ENCODE measurements around the gene ZNF747.
"Not testable (repeated sequence)": the region's sequence is repeated elsewhere in the genome, so short reads cannot be mapped to it uniquely, and the experiment has no call there.

Gene ZNF747

DNA sequence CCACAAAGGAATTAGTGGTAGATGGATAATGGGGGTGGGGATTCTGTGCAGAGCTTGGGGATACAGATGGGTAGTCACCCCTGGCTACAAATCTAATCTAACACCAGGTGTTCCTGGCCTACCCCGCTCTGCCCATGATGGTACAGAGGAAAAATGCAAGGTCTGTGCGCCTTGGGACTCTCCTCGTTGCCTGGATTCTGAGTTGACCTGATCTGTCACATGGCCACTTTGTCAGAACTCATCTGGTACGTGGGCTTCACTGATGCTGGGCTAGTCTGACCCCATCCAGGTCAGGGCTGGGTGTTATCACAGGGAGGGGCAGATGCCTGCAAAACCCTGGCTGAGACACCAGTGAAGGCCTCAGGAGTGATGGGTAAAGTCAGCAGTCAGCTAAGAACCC is 18.3 kb upstream of the ZNF747 start:
- Histone ChIP-seq H3K9me3 (no peaks in the 10 kb centered on the region), H3K4me3 (no peak overlapping the region), H3K36me3 (replicated peaks) (peaks cover 24% of the 10 kb centered on the region), H3K4me1 (peaks cover 2% of the 10 kb centered on the region; the same call in 1 of the 2 replicates), H3K27me3 (ENCODE audit: low read depth) (no peaks in the 10 kb centered on the region)
- in situ Hi-C loops (cut with MboI; ENCODE audit: low sequenced_read_pairs) = no loop called here
- DNase-seq (ENCODE audit: low spot score in 2 of 2) = no peak

DNA sequence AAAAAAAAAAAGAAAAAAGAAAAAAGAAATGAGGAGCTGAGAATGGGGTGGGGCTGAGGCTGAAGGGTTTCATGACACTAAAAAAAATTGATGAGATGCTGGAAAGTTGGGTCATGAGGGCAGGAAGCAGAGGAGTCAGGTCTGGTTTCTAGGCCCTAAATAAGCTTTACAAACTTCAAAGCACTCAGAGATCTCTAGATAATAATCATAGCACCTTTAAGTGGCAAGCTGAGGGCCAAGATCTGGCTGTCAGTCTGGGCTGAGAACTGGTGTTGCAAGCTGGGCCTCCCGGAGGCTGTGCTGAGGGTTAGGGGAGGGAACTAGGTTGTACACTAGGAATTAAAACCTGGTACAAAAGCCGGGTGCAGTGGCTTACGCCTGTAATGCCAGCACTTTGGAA is 17.1 kb upstream of the ZNF747 start:
- H3K4me3 ChIP-seq = no peak overlapping the region
- H3K27me3 ChIP-seq (ENCODE audit: low read depth) = no peaks in the 10 kb centered on the region
- in situ Hi-C loops (cut with MboI; ENCODE audit: low sequenced_read_pairs) = no loop called here
- DNase-seq (ENCODE audit: low spot score in 2 of 2) = no peak
- H3K36me3 ChIP-seq (replicated peaks) = peaks cover 24% of the 10 kb centered on the region
- no peaks in the 10 kb centered on the region for H3K9me3 ChIP-seq
- no peaks in the 10 kb centered on the region; the same call in 1 of the 2 replicates for H3K4me1 ChIP-seq

DNA sequence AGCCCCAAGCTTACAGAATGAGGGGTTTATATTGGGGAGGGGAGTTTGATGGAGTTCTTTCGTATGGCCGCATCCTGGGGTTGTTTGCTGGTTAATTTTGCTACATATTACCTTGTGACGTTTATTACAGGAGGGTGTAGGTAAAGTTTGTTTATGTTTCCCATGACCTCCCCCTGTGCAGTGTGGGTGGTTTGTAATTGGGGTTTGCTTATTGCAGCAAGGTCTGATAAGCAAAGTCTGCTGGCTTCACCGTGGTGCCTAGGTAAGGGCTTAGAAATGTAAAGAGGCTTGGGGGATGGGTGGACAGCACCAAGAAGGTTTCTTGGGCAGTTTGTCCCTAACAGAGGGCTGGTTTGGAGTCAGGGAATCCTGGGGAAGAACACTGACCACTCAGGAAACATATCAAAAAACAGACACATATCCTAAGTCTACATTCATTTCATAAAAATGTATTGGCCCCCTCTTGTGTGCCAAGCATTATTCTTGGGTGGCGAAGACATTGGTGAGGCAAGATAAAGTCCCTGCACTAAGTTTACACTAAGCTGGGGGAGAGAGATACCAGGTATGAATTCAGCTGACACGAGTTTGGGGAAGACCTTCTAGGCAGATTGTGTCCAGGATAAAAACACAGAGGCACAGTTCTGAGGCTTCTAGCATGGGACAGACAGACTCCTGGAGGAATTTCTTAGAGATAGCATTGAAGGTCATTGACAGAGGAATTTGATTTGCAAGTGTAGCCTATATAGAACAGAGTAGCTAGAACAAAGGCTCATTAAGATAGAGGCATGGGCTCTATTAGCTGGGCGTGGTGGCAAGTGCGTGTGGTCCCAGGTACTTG is 14.0 kb upstream of the ZNF747 start:
- Histone ChIP-seq H3K4me3 (no peak overlapping the region), H3K4me1 (no peaks in the 10 kb centered on the region; the same call in 1 of the 2 replicates), H3K36me3 (replicated peaks) (peaks cover under 1% of the 10 kb centered on the region; the same call in 1 of the 2 replicates), H3K27me3 (ENCODE audit: low read depth) (no peaks in the 10 kb centered on the region), H3K9me3 (no peaks in the 10 kb centered on the region)
- no peak for DNase-seq (ENCODE audit: low spot score in 2 of 2)
- in situ Hi-C loops (cut with MboI; ENCODE audit: low sequenced_read_pairs) = no loop called here

DNA sequence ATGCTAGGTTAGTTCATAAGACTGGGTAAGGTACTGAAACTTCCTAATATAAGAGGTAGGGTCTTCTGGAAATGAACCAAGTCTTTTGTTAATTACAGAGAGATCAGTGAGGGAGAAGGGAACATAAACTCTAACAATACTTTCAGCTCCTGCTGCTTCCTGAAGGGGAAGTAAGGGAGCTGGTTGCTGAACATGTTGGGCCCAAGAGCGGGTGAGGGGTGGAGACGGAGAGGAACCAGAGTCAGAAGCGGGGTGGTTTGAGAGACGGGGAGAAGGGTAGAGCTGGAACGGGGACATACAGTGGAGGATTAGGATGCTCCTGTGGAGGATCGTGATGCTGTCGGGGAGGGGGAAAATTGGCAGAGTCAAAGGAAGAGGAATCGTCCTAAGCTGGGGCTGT is 11.5 kb upstream of the ZNF747 start:
- in situ Hi-C loops (cut with MboI; ENCODE audit: low sequenced_read_pairs) = no loop called here
- no peak for DNase-seq (ENCODE audit: low spot score in 2 of 2)
- Histone ChIP-seq H3K4me3 (no peak overlapping the region), H3K9me3 (no peaks in the 10 kb centered on the region), H3K36me3 (replicated peaks) (no peaks in the 10 kb centered on the region), H3K27me3 (ENCODE audit: low read depth) (no peaks in the 10 kb centered on the region), H3K4me1 (no peaks in the 10 kb centered on the region; the same call in 1 of the 2 replicates)

DNA sequence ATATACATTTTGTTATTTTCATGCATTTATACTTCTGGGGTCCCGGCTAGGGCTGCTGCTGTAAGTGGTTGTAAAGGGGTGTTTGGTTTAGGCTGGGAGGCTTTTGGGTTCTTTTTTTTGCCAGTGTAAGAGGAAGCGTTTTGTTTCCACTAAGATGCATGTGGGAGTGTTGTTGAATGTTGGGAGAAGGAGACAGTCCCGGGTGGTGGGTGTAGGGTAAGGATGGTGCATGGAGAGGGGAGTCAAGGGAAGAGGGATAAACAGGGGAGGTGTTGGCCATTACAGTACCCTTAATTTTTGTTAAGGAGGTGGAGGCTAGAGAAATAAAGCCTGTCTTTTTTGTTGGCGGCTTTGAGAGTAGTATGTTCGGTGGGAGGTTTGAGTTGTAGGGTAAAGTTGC is 8.4 kb upstream of the ZNF747 start:
- H3K36me3 ChIP-seq (replicated peaks) = no peaks in the 10 kb centered on the region
- in situ Hi-C loops (cut with MboI; ENCODE audit: low sequenced_read_pairs) = no loop called here

DNA sequence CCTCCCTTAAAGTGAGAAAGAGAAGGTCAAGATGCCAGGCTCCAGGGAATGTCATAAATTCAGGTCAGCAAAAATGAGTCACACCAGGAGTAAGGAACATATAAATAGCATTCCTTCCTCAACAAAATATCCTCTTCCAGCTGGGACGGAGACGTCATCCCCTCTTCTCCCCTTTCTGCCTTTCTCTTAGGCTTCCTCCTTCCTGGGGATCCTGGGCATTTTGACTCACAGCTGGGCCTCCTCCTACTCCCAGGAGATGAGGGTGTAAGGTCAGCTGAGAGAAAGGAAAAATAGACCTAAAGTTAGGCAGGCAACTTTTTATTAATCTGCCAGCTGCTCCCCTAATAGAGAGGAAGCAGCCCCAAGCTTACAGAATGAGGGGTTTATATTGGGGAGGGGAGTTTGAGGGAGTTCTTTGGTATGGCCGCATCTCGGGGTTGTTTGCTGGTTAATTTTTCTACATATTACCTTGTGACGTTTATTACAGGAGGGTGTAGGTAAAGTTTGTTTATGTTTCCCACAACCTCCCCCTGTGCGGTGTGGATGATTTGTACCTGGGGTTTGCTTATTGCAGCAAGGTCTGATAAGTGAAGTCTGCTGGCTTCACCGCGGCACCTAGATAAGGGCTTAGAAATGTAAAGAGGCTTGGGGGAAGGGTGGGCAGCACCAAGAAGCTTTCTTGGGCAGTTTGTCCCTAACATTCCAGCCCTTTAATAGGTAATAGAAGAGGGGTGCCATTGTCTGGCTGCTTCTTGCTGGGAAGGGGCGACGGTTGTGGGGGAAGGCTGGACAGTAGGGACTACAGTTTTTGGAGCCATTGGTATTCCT is 7.1 kb upstream of the ZNF747 start:
- H3K27me3 ChIP-seq (ENCODE audit: low read depth) = no peaks in the 10 kb centered on the region
- H3K9me3 ChIP-seq = no peaks in the 10 kb centered on the region
- H3K36me3 ChIP-seq (replicated peaks) = no peaks in the 10 kb centered on the region; the same call in 1 of the 2 replicates
- DNase-seq (ENCODE audit: low spot score in 2 of 2) = no peak
- no peak overlapping the region for H3K4me3 ChIP-seq
- in situ Hi-C loops (cut with MboI; ENCODE audit: low sequenced_read_pairs) = no loop called here
- no peaks in the 10 kb centered on the region for H3K4me1 ChIP-seq

More for the DNA sequence above, 8.4 kb upstream of the ZNF747 start:
- no peaks in the 10 kb centered on the region for H3K9me3 ChIP-seq
- DNase-seq (ENCODE audit: low spot score in 2 of 2) = no peak
- H3K4me1 ChIP-seq = no peaks in the 10 kb centered on the region
- H3K27me3 ChIP-seq (ENCODE audit: low read depth) = no peaks in the 10 kb centered on the region
- no peak overlapping the region for H3K4me3 ChIP-seq

DNA sequence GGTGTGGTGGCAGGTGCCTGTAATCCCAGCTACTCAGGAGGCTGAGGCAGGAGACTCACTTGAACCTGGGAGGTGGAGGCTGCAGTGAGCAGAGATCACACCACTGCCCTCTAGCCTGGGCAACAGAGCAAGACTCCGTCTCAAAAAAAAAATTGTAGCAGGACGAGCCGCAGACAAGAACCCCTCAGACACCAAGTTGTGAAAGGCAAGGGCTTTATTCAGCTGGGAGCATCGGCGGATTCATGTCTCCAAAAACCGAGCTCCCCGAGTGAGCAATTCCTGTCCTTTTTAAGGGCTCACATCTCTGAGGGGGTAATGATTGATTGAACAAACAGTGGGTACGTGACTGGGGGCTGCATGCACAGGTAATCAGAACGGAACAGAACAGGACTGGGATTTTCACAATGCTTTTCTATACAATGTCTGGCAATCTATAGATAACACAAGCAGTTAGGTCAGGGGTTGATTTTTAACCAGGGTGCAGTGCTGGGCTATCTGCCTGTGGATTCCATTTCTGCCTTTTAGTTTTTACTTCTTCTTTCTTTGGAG is 6.3 kb upstream of the ZNF747 start:
- in situ Hi-C loops (cut with MboI; ENCODE audit: low sequenced_read_pairs); H3K4me3 ChIP-seq; H3K4me1 ChIP-seq; H3K9me3 ChIP-seq; DNase-seq (ENCODE audit: low spot score in 2 of 2); H3K27me3 ChIP-seq (ENCODE audit: low read depth); H3K36me3 ChIP-seq (replicated peaks): not testable (repeated sequence)

DNA sequence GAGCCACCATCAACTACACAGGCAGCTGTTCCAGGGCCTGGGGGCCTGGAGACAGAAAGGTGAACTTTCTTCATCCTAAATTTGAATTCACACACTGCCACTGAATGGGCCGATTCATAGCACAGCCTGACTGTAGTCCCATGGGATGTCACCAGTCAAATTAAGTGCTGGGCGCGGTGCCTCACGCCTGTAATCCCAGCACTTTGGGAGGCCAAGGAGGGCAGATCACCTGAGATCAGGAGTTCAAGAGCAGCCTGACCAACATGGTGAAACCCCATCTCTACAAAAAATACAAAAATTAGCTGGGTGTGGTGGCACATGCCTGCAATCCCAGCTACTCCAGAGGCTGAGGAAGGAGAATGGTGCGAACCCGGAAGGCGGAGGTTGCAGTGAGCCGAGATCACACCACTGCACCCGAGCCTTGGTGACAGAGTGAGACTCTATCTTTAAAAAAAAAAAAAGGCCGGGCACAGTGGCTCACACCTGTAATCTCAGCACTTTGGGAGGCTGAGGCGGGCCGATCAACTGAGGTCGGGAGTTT is 5.4 kb upstream of the ZNF747 start:
- in situ Hi-C loops (cut with MboI; ENCODE audit: low sequenced_read_pairs); DNase-seq (ENCODE audit: low spot score in 2 of 2); H3K36me3 ChIP-seq (replicated peaks): not testable (repeated sequence)

DNA sequence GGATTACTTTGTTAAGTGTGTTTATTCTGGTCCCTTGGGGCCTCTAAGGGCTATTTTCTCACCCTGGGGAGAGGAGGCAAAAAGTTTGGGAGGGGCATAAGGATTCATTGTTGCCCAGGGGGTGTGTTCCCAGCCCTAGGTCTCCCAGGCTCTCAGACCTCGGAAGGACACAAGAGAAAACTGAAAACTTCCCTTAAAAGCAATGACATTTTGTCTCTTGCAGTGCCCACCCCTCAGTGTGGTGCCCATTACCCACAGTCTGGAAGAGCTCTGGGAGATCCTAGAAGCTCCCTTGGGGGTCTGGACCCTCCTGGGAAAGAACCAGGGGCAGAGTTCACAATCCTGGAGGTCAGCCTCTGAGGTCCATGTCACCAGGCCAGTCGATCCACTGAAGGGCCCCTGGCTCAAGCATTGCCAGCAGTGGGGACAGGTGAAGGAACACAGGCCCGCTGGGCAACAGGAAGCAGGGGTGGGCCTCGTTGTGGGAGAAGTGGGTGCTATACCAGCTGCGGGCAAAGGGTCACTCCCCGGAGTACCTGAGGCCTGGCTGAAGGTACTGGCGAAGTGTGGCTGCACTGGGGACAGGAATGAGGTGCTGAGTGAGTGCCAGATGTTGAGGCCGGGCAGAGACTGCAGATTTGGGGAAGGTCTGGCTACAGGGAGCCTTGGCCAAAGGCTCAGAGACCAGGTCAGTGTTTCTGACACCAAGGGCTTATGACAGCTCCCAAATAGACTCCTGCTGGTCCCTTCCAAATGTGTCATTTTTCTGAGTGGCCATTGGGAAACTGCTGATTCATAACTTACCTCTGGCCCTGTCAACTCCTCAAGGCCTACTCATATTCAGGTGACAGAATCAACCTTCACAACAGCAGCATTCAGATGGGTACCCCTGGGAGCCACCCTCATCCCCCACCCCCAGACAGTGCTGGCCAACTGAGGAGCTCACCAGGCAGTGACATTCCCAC is 4.6 kb upstream of the ZNF747 start:
- no peaks in the 10 kb centered on the region; the same call in 1 of the 2 replicates for H3K36me3 ChIP-seq (replicated peaks)
- no peak for DNase-seq (ENCODE audit: low spot score in 2 of 2)
- H3K4me1 ChIP-seq = peaks cover 15% of the 10 kb centered on the region
- no peaks in the 10 kb centered on the region for H3K9me3 ChIP-seq
- no peaks in the 10 kb centered on the region for H3K27me3 ChIP-seq (ENCODE audit: low read depth)
- in situ Hi-C loops (cut with MboI; ENCODE audit: low sequenced_read_pairs) = no loop called here
- no peak overlapping the region for H3K4me3 ChIP-seq

More for the DNA sequence above, 5.4 kb upstream of the ZNF747 start:
- not testable (repeated sequence) for H3K27me3 ChIP-seq (ENCODE audit: low read depth); H3K4me3 ChIP-seq; H3K9me3 ChIP-seq
- peaks cover 11% of the 10 kb centered on the region for H3K4me1 ChIP-seq

DNA sequence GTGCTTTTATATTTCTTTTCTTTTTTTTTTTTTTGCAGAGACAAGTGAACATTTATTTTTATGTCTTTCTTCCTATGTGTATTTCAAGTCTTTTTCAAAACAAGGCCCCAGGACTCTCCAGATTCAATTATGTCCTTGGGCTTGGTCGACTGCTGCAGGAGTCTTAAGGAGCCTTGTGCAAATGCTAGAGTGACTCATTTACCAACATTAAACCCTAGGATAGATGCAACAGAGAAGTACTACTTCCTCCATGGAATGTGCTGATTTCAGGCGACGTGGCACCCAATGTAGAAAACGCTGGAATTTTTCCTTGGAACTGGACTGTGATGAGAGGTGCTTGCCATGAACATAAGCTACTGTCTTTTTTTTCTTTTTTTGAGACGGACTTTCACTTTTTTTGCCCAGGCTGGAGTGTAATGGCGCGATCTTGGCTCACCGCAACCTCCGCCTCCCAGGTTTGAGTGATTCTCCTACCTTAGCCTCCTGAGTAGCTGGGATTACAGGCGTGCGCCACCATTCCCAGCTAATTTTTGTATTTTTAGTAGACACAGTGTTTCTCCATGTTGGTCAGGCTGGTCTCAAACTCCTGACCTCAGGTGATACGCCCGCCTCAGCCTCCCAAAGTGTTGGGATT is 1.9 kb upstream of the ZNF747 start:
- in situ Hi-C loops (cut with MboI; ENCODE audit: low sequenced_read_pairs); H3K27me3 ChIP-seq (ENCODE audit: low read depth); H3K9me3 ChIP-seq; DNase-seq (ENCODE audit: low spot score in 2 of 2); H3K4me3 ChIP-seq: not testable (repeated sequence)
- Histone ChIP-seq H3K4me1 (peaks cover 23% of the 10 kb centered on the region), H3K36me3 (replicated peaks) (peaks cover 15% of the 10 kb centered on the region)

DNA sequence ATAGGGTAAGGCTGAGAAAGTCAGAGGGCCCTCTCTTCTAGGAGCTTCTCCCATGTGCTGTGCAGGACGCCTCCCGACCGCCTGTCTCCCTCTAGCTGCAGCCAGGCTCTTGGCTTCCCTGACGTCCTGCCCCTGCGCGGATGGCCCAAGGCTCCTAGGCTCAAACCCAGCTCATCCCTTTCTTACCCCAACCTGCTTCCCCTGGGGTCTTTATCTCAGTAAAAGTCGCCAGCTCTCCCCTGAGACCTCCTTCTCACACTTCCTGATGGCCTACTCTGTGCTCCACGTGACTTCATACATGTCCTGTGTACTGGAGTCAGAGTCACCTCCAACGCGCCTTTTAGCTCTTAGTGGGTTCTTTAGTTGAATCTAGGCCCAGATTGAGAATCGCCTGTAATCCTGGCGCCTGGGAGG is 1.1 kb upstream of the ZNF747 start:
- DNase-seq (ENCODE audit: low spot score in 2 of 2) = peak; percentile 59 to 76
- Histone ChIP-seq H3K4me3 (peak overlapping the region; percentile 52), H3K9me3 (no peaks in the 10 kb centered on the region), H3K27me3 (ENCODE audit: low read depth) (no peaks in the 10 kb centered on the region), H3K36me3 (replicated peaks) (peaks cover 15% of the 10 kb centered on the region), H3K4me1 (peaks cover 23% of the 10 kb centered on the region)
- in situ Hi-C loops (cut with MboI; ENCODE audit: low sequenced_read_pairs) = no loop called here

DNA sequence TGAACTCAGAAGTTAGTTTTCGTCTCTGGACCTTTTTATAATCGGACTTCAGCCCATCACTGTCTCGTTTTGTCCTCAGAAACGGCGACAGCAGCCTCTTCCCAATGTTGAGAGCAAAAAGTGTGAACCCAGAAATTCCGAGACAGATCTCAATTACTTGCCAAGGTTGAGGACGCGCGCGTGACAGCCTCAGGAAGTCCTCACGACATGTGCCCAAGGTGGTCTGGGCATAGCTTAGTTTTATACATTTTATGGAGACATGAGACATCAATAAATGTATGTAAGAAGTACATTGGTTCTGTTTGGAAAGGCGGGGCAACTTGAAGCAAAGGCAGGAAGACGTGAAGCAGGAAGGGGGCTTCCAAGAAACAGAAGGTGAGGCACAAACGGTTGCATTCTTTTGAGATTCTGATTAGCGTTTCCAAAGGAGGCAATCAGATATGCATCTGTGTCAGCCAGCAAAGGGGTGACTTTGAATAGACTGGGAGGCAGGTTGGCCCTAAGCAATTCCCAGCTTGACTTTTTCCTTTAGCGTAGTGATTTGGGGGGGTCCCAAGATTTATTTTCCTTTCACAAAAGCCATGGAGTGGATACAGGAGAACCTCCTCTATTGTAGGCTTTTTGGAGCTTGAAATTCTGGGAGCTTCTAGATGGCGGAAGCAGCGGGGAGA is 583 bp upstream of the ZNF747 start:
- Histone ChIP-seq H3K36me3 (replicated peaks) (peaks cover 15% of the 10 kb centered on the region), H3K4me3 (peak overlapping the region; percentile 52), H3K27me3 (ENCODE audit: low read depth) (no peaks in the 10 kb centered on the region), H3K9me3 (no peaks in the 10 kb centered on the region), H3K4me1 (peaks cover 23% of the 10 kb centered on the region)
- DNase-seq (ENCODE audit: low spot score in 2 of 2) = peak in 1 of 2 experiments; percentile 41
- in situ Hi-C loops (cut with MboI; ENCODE audit: low sequenced_read_pairs) = no loop called here

All from HAP-1 (cell line).